ENCODE results near the gene ZNF761.
"Not testable (repeated sequence)": the region's sequence is repeated elsewhere in the genome, so short reads cannot be mapped to it uniquely, and the experiment has no call there.

- not testable (repeated sequence) for TF ChIP-seq CTCF, POLR2A, POLR2AphosphoS5, EP300 (IDR thresholded peaks at IDR 0.05)
These were observed 52.0 kb downstream of the ZNF761 start for GRCh38 chr19:53483751-53484150.
